WTC11 (cell line): ENCODE measurements around the gene BCORL1. TPM values are rescaled to one million over a fixed set of nuclear protein-coding genes. Genes with fewer than 3 reads are reported as not detected.

Experiments used
- ATAC-seq: fragments of 200-7000 bp; cut with Tn5 transposase; 2 replicates; pipeline ENCODE4 v1.10.0; 2021; ENCODE audit warnings: mild to moderate bottlenecking, moderate library complexity
- CTCF ChIA-PET: fragments of 300-600 bp; sonication (Branson Sonifier 250); formaldehyde crosslinking; loops from one replicate; lab custom pipeline; 2021; ENCODE audit warnings: antibody characterized with exemption; lab: Charles Lee
- POLR2A ChIA-PET: fragments of 350-600 bp; sonication (Branson Sonifier 250); formaldehyde crosslinking; loops from one replicate; lab custom pipeline; 2021; ENCODE audit warnings: antibody characterized with exemption; lab: Charles Lee
- DNase-seq: peaks from one replicate; pipeline ENCODE4 v3.0.0; 2021; ENCODE audit warnings: low spot score
- H3K27ac Mint-ChIP-seq: 2 replicates; pipeline ENCODE4 v1.8.0; 2021; ENCODE audit warnings: mixed read lengths
- H3K27me3 Mint-ChIP-seq: 2 replicates; pipeline ENCODE4 v1.8.0; 2021; ENCODE audit warnings: low read depth, mild to moderate bottlenecking, moderate library complexity, mixed read lengths
- H3K36me3 Mint-ChIP-seq: 2 replicates; pipeline ENCODE4 v1.8.0; 2021; ENCODE audit warnings: mixed read lengths
- H3K4me1 Mint-ChIP-seq: 2 replicates; pipeline ENCODE4 v1.8.0; 2022; ENCODE audit warnings: mixed read lengths
- H3K4me3 Mint-ChIP-seq: 2 replicates; pipeline ENCODE4 v1.8.0; 2021; ENCODE audit warnings: mild to moderate bottlenecking, moderate library complexity, mixed read lengths
- H3K9me3 Mint-ChIP-seq: 2 replicates; pipeline ENCODE4 v1.8.0; 2021; ENCODE audit warnings: mixed read lengths
- ETV6 ChIP-seq: sonication (generic); formaldehyde crosslinking; IDR thresholded peaks from 2 replicates; pipeline ENCODE4 v1.8.1; 2022; ENCODE audit warnings: mild to moderate bottlenecking, missing genetic modification reagents
- GTF2I ChIP-seq: fragments of 250-450 bp; sonication (Bioruptor Pico); conservative IDR thresholded peaks from 2 replicates; pipeline ENCODE4 v1.4.0; 2021; ENCODE audit warnings: mild to moderate bottlenecking
- HMGA2 ChIP-seq: fragments of 250-450 bp; sonication (Bioruptor Pico); IDR thresholded peaks from 2 replicates; pipeline ENCODE4 v1.4.0; 2021; ENCODE audit warnings: mild to moderate bottlenecking, moderate library complexity
- IRF2 ChIP-seq: sonication (generic); formaldehyde crosslinking; IDR thresholded peaks from 2 replicates; pipeline ENCODE4 v1.8.0; 2022; ENCODE audit warnings: low read depth, missing genetic modification reagents, borderline replicate concordance
- MLX ChIP-seq: sonication (generic); formaldehyde crosslinking; IDR thresholded peaks from 2 replicates; pipeline ENCODE4 v1.8.1; 2023; ENCODE audit warnings: mild to moderate bottlenecking, missing genetic modification reagents, moderate library complexity
- MXD4 ChIP-seq: fragments of 250-450 bp; sonication (Bioruptor Pico); IDR thresholded peaks from 2 replicates; pipeline ENCODE4 v1.8.0; 2021; ENCODE audit warnings: mild to moderate bottlenecking, moderate library complexity, borderline replicate concordance
- MYBL2 ChIP-seq: sonication (generic); formaldehyde crosslinking; IDR thresholded peaks from 2 replicates; pipeline ENCODE4 v1.8.1; 2023; ENCODE audit warnings: mild to moderate bottlenecking, moderate library complexity, missing genetic modification reagents
- OVOL2 ChIP-seq: fragments of 250-450 bp; sonication (Bioruptor Pico); IDR thresholded peaks from 2 replicates; pipeline ENCODE4 v1.9.0; 2021; ENCODE audit warnings: mild to moderate bottlenecking, borderline replicate concordance
- PRRX2 ChIP-seq: fragments of 250-450 bp; sonication (Bioruptor Pico); IDR thresholded peaks from 2 replicates; pipeline ENCODE4 v1.8.0; 2021; ENCODE audit warnings: mild to moderate bottlenecking
- RELA ChIP-seq: sonication (generic); formaldehyde crosslinking; IDR thresholded peaks from 2 replicates; pipeline ENCODE4 v1.8.1; 2022; ENCODE audit warnings: missing genetic modification reagents, mild to moderate bottlenecking, borderline replicate concordance
- RORB ChIP-seq: fragments of 250-450 bp; sonication (Bioruptor Pico); IDR thresholded peaks from 2 replicates; pipeline ENCODE4 v1.9.0; 2021; ENCODE audit warnings: mild to moderate bottlenecking
- SP1 ChIP-seq: sonication (generic); formaldehyde crosslinking; conservative IDR thresholded peaks from 2 replicates; pipeline ENCODE4 v1.8.1; 2022; ENCODE audit warnings: missing genetic modification reagents
- ZNF138 ChIP-seq: sonication (generic); formaldehyde crosslinking; conservative IDR thresholded peaks from 2 replicates; pipeline ENCODE4 v1.8.1; 2022; ENCODE audit warnings: mild to moderate bottlenecking, moderate library complexity, missing genetic modification reagents
- ZNF232 ChIP-seq: sonication (generic); formaldehyde crosslinking; IDR thresholded peaks from 2 replicates; pipeline ENCODE4 v1.8.0; 2022; ENCODE audit warnings: mild to moderate bottlenecking, missing genetic modification reagents
- ZNF281 ChIP-seq: sonication (generic); formaldehyde crosslinking; IDR thresholded peaks from 2 replicates; pipeline ENCODE4 v1.8.0; 2023; ENCODE audit warnings: mild to moderate bottlenecking, missing genetic modification reagents
- ZNF423 ChIP-seq: fragments of 250-450 bp; sonication (Bioruptor Pico); IDR thresholded peaks from 2 replicates; pipeline ENCODE4 v2.1.2; 2022; ENCODE audit warnings: mild to moderate bottlenecking, moderate library complexity
- ZNF425 ChIP-seq: fragments of 250-450 bp; sonication (Bioruptor Pico); conservative IDR thresholded peaks from 2 replicates; pipeline ENCODE4 v1.9.0; 2021; ENCODE audit warnings: mild to moderate bottlenecking
- total RNA-seq: library from RNA; stranded (reverse); gene quantifications from 3 replicates; pipeline ENCODE4 v1.2.3, GENCODE V29; 2021
- TF ChIP-seq, protein P1 (sequence below): sonication (generic); formaldehyde crosslinking; IDR thresholded peaks from 2 replicates; pipeline ENCODE4 v1.8.0; 2023; ENCODE audit warnings: missing genetic modification reagents
- TF ChIP-seq, protein P2 (sequence below): sonication (generic); formaldehyde crosslinking; IDR thresholded peaks from 2 replicates; pipeline ENCODE4 v1.8.0; 2022; ENCODE audit warnings: mild to moderate bottlenecking, missing genetic modification reagents
- TF ChIP-seq, protein P3 (sequence below): sonication (generic); formaldehyde crosslinking; conservative IDR thresholded peaks from 2 replicates; pipeline ENCODE4 v1.8.1; 2022; ENCODE audit warnings: mild to moderate bottlenecking, missing genetic modification reagents

The BCORL1 gene
- total RNA-seq, 1 experiment from 2014 or later = 12.0 TPM

GRCh38 chrX:130032552-130032951 lies 50.1 kb downstream of the BCORL1 start:
- H3K4me1 Mint-ChIP-seq = peaks cover 4% of the 10 kb centered on the region; the same call in 1 of the 2 replicates
- H3K27me3 Mint-ChIP-seq = no peaks in the 10 kb centered on the region
- H3K36me3 Mint-ChIP-seq = peaks cover 4% of the 10 kb centered on the region; the same call in 1 of the 2 replicates
- TF ChIP-seq HMGA2 = no peak
- TF ChIP-seq ZNF423 (CRISPR knock-in tag) = no peak
- TF ChIP-seq GTF2I (CRISPR knock-in tag) = no peak
- TF ChIP-seq IRF2 (CRISPR knock-in tag) = no peak
- TF ChIP-seq, protein P1, sequence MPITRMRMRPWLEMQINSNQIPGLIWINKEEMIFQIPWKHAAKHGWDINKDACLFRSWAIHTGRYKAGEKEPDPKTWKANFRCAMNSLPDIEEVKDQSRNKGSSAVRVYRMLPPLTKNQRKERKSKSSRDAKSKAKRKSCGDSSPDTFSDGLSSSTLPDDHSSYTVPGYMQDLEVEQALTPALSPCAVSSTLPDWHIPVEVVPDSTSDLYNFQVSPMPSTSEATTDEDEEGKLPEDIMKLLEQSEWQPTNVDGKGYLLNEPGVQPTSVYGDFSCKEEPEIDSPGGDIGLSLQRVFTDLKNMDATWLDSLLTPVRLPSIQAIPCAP = no peak
- no peak for TF ChIP-seq ZNF138 (CRISPR knock-in tag)
- TF ChIP-seq, protein P2, sequence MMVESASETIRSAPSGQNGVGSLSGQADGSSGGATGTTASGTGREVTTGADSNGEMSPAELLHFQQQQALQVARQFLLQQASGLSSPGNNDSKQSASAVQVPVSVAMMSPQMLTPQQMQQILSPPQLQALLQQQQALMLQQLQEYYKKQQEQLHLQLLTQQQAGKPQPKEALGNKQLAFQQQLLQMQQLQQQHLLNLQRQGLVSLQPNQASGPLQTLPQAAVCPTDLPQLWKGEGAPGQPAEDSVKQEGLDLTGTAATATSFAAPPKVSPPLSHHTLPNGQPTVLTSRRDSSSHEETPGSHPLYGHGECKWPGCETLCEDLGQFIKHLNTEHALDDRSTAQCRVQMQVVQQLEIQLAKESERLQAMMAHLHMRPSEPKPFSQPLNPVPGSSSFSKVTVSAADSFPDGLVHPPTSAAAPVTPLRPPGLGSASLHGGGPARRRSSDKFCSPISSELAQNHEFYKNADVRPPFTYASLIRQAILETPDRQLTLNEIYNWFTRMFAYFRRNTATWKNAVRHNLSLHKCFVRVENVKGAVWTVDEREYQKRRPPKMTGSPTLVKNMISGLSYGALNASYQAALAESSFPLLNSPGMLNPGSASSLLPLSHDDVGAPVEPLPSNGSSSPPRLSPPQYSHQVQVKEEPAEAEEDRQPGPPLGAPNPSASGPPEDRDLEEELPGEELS (CRISPR knock-in tag) = no peak
- no peak for TF ChIP-seq MYBL2 (CRISPR knock-in tag)
- TF ChIP-seq MLX = no peak
- TF ChIP-seq PRRX2 (CRISPR knock-in tag) = no peak
- ATAC-seq (no peak), DNase-seq (no peak)
- POLR2A ChIA-PET = no interaction called here
- H3K4me3 Mint-ChIP-seq = no peak overlapping the region
- CTCF ChIA-PET = no interaction called here
- H3K9me3 Mint-ChIP-seq = no peaks in the 10 kb centered on the region
- no peak overlapping the region for H3K27ac Mint-ChIP-seq

GRCh38 chrX:130034178-130034577 lies 51.7 kb downstream of the BCORL1 start:
- Mint-ChIP-seq H3K4me3 (no peak overlapping the region), H3K36me3 (no peaks in the 10 kb centered on the region), H3K9me3 (no peaks in the 10 kb centered on the region), H3K27me3 (no peaks in the 10 kb centered on the region), H3K4me1 (no peaks in the 10 kb centered on the region), H3K27ac (no peak overlapping the region)
- no peak for DNase-seq
- ChIA-PET POLR2A (no interaction called here), CTCF (interaction anchor here (1.0 kb wide), 1 partner anchor 27 kb away, joined by 3 read pairs; no protein-coding TSS in a partner anchor)
- TF ChIP-seq, protein P3, sequence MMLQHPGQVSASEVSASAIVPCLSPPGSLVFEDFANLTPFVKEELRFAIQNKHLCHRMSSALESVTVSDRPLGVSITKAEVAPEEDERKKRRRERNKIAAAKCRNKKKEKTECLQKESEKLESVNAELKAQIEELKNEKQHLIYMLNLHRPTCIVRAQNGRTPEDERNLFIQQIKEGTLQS (CRISPR knock-in tag) = no peak
- ATAC-seq = no peak

- Mint-ChIP-seq H3K9me3 (no peaks in the 10 kb centered on the region), H3K27ac (no peak overlapping the region), H3K36me3 (no peaks in the 10 kb centered on the region; the same call in 1 of the 2 replicates), H3K4me1 (no peaks in the 10 kb centered on the region), H3K27me3 (no peaks in the 10 kb centered on the region), H3K4me3 (no peak overlapping the region)
- ChIA-PET POLR2A (no interaction called here), CTCF (interaction anchor here (1.0 to 2.7 kb wide), 3 partner anchors 11 to 21 kb away, joined by 3 to 12 read pairs (median 4); no protein-coding TSS in a partner anchor)
- DNase-seq (no peak), ATAC-seq (no peak)
- TF ChIP-seq ZNF232 (CRISPR knock-in tag) (no peak), RELA (CRISPR knock-in tag) (no peak), OVOL2 (no peak), MXD4 (CRISPR knock-in tag) (no peak), SP1 (CRISPR knock-in tag) (no peak), ZNF425 (CRISPR knock-in tag) (no peak), ZNF281 (CRISPR knock-in tag) (no peak), MYBL2 (CRISPR knock-in tag) (no peak), ETV6 (CRISPR knock-in tag) (no peak), RORB (CRISPR knock-in tag) (no peak)
Measured at GRCh38 chrX:130039847-130040246, 57.4 kb downstream of the BCORL1 start.
